ENCODE data around the gene SPATA2. TPM values are rescaled to one million over a fixed set of nuclear protein-coding genes. Genes with fewer than 3 reads are reported as not detected.

Gene SPATA2
- total RNA-seq, 1 donor: 3.3 TPM

DNA sequence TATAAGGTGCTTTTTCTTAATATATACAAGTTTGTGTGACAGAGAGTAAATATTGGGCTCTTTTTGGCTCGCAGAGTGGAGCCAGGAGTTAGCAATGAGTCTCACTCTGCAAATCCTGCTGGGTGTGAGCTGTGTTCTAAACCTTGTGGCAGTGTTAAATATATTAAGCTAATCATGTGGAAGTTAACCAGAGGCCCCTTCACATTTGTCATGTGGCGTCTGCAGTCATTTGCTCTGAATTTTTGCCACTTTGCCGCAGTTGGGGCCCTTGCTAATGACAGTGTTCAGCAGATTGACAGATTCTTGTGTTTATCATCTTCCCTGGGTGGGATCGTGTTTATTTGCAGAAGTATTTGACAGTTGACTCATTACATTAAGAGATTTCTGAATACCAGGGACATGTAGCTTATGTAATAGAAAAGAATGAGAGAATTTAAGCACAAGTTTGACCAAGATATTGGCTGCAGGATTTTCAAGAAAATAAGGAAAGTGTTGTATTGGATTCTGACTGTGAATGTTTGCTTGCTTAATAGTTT lies 37.9 kb downstream of the SPATA2 start:
- TF ChIP-seq, protein P1, sequence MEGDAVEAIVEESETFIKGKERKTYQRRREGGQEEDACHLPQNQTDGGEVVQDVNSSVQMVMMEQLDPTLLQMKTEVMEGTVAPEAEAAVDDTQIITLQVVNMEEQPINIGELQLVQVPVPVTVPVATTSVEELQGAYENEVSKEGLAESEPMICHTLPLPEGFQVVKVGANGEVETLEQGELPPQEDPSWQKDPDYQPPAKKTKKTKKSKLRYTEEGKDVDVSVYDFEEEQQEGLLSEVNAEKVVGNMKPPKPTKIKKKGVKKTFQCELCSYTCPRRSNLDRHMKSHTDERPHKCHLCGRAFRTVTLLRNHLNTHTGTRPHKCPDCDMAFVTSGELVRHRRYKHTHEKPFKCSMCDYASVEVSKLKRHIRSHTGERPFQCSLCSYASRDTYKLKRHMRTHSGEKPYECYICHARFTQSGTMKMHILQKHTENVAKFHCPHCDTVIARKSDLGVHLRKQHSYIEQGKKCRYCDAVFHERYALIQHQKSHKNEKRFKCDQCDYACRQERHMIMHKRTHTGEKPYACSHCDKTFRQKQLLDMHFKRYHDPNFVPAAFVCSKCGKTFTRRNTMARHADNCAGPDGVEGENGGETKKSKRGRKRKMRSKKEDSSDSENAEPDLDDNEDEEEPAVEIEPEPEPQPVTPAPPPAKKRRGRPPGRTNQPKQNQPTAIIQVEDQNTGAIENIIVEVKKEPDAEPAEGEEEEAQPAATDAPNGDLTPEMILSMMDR (IDR thresholded peaks at IDR 0.05; ENCODE audit: extremely low read depth, low read depth, low read length): no peak

DNA sequence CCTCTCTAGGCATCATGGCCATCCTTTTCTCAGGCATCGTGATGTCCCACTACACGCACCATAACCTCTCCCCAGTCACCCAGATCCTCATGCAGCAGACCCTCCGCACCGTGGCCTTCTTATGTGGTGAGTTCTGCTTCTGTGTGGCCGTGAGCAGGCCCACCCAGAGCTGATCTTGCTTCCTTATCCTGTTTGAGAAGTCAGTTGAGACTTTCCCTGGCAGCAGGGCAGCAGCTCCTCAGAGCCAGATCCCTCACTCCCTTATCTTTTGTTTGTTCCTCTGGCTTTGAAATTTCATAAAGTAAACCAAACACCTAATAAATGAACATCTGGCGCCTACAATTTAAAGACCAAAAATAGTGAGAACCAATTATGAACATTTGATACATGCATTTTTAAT lies 40.6 kb downstream of the SPATA2 start:
- DNase-seq (ENCODE audit: insufficient read length, low spot score, missing footprints): no peak
- Histone ChIP-seq H3K79me2 (ENCODE audit: insufficient read depth, low read length) (no peaks in the 10 kb centered on the region), H3K27me3 (ENCODE audit: insufficient read depth, low read length) (no peaks in the 10 kb centered on the region), H3K4me1 (ENCODE audit: insufficient read depth, low read length) (no peaks in the 10 kb centered on the region), H2AFZ (ENCODE audit: low read length) (no peak overlapping the region), H3K9me3 (ENCODE audit: low read depth, low read length) (no peaks in the 10 kb centered on the region), H3K27ac (ENCODE audit: low read depth, low read length) (no peak overlapping the region), H3K4me3 (ENCODE audit: insufficient read depth, low read length) (no peak overlapping the region), H3K36me3 (ENCODE audit: insufficient read depth, low read length) (peaks cover 12% of the 10 kb centered on the region), H4K20me1 (ENCODE audit: insufficient read depth, low read length) (no peaks in the 10 kb centered on the region), H3K4me2 (ENCODE audit: insufficient read depth, low read length) (no peak overlapping the region)
- TF ChIP-seq, protein P1 (IDR thresholded peaks at IDR 0.05; ENCODE audit: extremely low read depth, low read depth, low read length): no peak

More for the DNA sequence above, 37.9 kb downstream of the SPATA2 start:
- Histone ChIP-seq H3K27ac (ENCODE audit: low read depth, low read length) (no peak overlapping the region), H3K79me2 (ENCODE audit: insufficient read depth, low read length) (no peaks in the 10 kb centered on the region), H4K20me1 (ENCODE audit: insufficient read depth, low read length) (no peaks in the 10 kb centered on the region), H3K27me3 (ENCODE audit: insufficient read depth, low read length) (no peaks in the 10 kb centered on the region), H3K36me3 (ENCODE audit: insufficient read depth, low read length) (peaks cover 12% of the 10 kb centered on the region), H3K4me3 (ENCODE audit: insufficient read depth, low read length) (no peak overlapping the region), H3K4me1 (ENCODE audit: insufficient read depth, low read length) (peaks cover 9% of the 10 kb centered on the region), H3K4me2 (ENCODE audit: insufficient read depth, low read length) (no peak overlapping the region), H3K9me3 (ENCODE audit: low read depth, low read length) (no peaks in the 10 kb centered on the region), H2AFZ (ENCODE audit: low read length) (no peak overlapping the region)
- DNase-seq (ENCODE audit: insufficient read length, low spot score, missing footprints): no peak

DNA sequence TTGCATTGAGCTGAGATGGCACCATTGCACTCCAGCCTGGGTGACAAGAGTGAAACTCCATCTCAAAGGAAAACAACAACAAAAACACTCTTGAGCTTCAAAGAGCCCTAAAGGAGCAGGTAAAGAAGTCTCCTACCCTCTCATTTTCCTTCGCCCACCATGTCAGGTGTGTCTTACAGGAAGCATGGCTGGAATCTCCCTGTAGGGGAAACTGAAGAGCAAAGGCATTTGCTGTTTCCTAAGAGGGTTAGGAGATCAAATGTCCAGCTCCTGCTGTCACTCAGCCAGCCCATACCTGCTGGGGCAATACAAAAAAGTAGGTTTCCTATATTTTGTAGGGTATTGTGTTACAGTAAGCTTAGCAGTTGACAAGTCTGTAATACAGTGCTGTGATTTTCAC lies 43.3 kb downstream of the SPATA2 start:
- Histone ChIP-seq H2AFZ (ENCODE audit: low read length) (no peak overlapping the region), H3K27me3 (ENCODE audit: insufficient read depth, low read length) (no peaks in the 10 kb centered on the region), H3K4me3 (ENCODE audit: insufficient read depth, low read length) (no peak overlapping the region), H3K36me3 (ENCODE audit: insufficient read depth, low read length) (peaks cover 6% of the 10 kb centered on the region), H3K79me2 (ENCODE audit: insufficient read depth, low read length) (no peaks in the 10 kb centered on the region), H3K9me3 (ENCODE audit: low read depth, low read length) (no peaks in the 10 kb centered on the region), H3K4me2 (ENCODE audit: insufficient read depth, low read length) (no peak overlapping the region), H3K27ac (ENCODE audit: low read depth, low read length) (no peak overlapping the region), H3K4me1 (ENCODE audit: insufficient read depth, low read length) (peaks cover 4% of the 10 kb centered on the region), H4K20me1 (ENCODE audit: insufficient read depth, low read length) (no peaks in the 10 kb centered on the region)
- DNase-seq (ENCODE audit: insufficient read length, low spot score, missing footprints): no peak
- TF ChIP-seq, protein P1 (IDR thresholded peaks at IDR 0.05; ENCODE audit: extremely low read depth, low read depth, low read length): no peak

DNA sequence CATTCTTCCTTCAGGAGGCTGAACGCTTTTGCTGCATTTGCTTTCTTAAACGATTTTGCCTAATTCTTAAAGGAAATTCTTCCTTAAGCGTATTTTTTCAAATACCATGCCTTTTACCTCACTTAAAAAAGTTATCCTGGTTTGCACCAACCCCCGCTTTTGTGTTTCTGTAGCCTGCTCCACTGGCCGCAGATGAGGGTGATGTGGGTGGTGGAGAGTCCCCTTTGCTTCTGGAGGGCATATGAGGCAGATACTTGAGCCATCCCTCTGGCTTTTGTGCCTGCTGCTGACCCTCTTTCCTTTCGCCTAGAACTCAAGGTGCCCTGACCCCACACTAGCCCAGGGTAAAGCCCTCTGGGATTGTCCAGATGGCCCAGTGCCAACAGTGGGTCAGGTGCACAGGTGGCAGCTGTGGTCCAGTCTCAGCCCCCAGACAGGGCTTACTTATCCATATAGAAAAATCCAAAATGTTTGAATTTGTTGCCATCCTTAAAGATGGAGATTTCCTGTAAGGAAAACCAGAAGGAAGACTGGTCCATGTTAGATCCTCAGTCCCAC lies 43.9 kb downstream of the SPATA2 start:
- no peak for DNase-seq (ENCODE audit: insufficient read length, low spot score, missing footprints)
- Histone ChIP-seq H4K20me1 (ENCODE audit: insufficient read depth, low read length) (no peaks in the 10 kb centered on the region), H3K9me3 (ENCODE audit: low read depth, low read length) (no peaks in the 10 kb centered on the region), H2AFZ (ENCODE audit: low read length) (no peak overlapping the region), H3K4me1 (ENCODE audit: insufficient read depth, low read length) (peaks cover 4% of the 10 kb centered on the region), H3K4me3 (ENCODE audit: insufficient read depth, low read length) (no peak overlapping the region), H3K27ac (ENCODE audit: low read depth, low read length) (no peak overlapping the region), H3K79me2 (ENCODE audit: insufficient read depth, low read length) (no peaks in the 10 kb centered on the region), H3K36me3 (ENCODE audit: insufficient read depth, low read length) (peaks cover 6% of the 10 kb centered on the region), H3K4me2 (ENCODE audit: insufficient read depth, low read length) (no peak overlapping the region), H3K27me3 (ENCODE audit: insufficient read depth, low read length) (no peaks in the 10 kb centered on the region)
- TF ChIP-seq, protein P1 (IDR thresholded peaks at IDR 0.05; ENCODE audit: extremely low read depth, low read depth, low read length): no peak

Data from osteoblast (primary cell).